ENCODE results near the gene TMEM14C.
"Not testable (repeated sequence)": the region's sequence is repeated elsewhere in the genome, so short reads cannot be mapped to it uniquely, and the experiment has no call there.

Gene TMEM14C

GRCh38 chr6:10721850-10722569 is 860 bp upstream of the TMEM14C start:
- DNase-seq: no peak

DNA sequence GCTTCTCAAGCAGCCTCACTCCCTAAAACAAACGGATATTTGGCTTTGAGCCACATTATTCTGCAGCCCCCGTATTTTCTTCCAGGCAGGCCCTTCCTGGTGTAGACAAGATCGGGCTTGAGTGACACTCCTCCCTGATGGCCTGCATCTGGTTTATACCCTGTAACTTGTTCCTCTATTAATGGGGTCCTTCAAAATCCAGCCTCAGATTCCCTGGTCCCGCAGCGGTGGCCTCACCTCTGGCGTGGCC is 375 bp upstream of the TMEM14C start:
- no peak for DNase-seq

- DNase-seq: peak; percentile 32
Observed at GRCh38 chr6:10723567-10723881, 654 bp downstream of the TMEM14C start.

DNA sequence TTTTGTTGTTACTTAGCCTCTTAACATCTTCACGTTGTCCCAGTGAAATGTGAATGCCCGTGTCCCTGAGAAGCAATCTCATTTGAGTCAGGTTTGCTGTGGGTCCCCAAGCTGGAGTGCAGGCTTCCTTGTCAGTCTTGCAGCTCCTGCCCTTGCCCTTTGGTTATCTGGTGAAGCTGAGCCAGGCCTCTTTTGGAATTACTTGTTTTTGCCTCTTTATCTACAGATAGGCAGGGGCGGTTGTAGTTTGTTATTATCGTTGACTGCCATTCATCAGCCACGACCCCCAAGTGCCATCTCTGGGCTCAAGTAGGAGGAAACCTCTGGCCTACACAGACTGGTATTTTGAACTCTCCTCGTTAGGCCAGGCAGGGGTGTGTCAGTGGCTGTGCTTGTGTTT is 2.2 kb downstream of the TMEM14C start:
- no peak for DNase-seq

DNA sequence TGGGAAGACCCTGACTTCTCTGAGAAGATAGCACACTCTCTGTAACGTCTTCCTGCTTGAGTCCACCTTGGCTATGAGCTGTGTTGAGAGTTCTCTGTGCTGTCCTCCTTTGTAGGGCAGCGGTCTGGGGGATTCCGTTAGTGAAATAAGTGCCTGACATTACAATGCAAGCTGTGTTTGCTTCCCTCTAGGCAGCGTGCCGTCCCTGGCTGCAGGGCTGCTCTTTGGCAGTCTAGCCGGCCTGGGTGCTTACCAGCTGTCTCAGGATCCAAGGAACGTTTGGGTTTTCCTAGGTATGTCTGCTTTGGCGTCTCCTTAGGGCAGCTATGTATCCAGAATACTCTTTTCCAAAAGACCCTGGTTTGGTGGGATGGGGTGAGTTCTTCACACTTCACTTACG is 2.8 kb downstream of the TMEM14C start:
- no peak for DNase-seq

DNA sequence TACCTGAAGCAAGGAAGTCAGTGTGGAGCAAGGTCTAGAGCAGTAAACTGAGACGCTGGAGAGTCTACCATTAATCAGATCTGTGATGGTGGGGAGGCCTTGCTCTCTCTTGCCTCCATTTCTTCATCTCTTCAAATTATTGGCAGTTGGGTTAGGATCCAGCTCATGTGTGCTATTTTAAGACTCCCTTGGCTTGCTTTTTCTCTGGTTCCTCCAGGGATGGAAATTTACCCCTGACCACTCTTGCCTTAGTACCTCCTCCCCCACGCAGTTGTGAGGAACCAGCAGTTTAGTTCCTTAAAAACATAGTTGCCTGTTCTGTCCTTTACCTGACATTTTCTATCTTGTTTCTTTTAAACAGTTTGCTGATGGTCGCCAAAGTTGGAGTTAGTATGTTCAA is 7.4 kb downstream of the TMEM14C start:
- no peak for DNase-seq

GRCh38 chr6:10733151-10733715 is 10.4 kb downstream of the TMEM14C start:
- no peak for DNase-seq

DNA sequence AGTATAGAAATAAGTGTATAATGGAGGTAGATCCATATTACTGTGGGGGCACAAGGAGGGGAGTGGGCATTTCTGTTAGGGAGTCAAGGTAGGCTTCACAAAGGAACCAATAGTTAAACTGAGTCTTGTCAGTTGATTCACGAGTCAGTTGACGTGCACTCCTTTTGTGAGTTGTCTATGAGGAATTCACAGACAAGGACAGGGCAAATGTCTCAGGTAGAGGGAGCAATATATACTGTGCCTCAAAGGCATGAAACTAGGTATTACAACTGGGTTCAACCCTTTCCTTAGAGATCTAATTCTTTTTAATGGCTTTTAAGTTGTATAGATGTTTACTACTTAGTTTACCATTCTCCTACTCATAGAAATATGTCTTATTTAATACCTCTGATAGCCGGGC is 11.0 kb downstream of the TMEM14C start:
- no peak for DNase-seq

DNA sequence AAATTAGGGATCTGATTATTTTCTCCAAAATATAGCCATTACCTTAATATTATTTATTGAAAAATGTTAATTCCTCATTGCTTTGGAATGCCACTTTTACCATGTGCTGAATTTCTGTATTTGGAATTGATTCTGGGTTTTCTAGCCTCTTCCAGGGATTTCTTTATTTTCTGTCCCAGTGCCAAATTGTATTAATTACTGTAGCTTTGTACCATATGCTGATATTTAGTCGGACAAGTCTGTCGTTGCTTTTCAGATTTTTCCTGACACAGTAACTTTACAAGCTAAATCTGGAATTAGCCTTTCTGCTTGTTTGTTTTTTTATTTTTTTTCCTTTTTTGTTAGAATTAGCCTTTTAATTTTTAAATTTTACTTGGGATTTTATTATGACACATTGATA is 13.9 kb downstream of the TMEM14C start:
- no peak for DNase-seq

DNA sequence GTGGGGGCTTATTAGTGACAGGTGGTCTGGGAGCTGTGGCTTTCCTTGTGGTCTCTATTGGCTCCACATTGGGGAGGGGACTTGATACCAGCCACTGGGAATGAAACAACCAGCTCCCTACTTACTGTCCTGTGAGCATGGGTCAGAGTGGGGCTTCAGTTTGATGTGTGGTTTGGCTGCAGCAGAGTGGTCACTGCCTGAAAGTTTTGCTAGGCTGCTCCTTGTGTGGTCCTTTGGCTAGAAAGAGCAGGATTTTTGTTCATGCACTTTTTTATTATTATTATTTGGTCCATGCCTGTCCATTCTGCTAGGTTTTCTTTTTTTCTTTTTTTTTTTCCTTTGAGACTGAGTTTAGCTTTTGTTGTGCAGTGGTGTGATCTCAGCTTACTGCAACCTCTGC is 17.2 kb downstream of the TMEM14C start:
- no peak for DNase-seq

DNA sequence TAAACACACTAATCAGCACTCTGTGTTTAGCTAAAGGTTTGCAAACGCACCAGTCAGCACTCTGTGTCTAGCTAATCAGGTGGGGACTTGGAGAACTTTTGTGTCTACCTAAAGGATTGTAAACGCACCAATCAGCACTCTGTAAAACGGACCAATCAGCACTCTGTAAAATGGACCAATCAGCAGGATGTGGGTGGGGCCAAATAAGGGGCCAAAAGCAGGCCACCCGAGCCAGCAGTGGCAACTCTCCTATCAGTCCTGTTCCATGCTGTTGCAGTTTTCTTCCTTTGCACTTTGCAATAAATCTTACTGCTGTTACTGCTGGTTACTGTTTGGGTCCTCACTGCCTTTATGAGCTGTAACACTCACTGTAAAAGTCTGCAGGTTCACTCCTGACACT is 18.8 kb downstream of the TMEM14C start:
- not testable (repeated sequence) for DNase-seq

- DNase-seq: no peak
Observed at GRCh38 chr6:10742251-10742650, 19.4 kb downstream of the TMEM14C start.

GRCh38 chr6:10743515-10743914 is 20.6 kb downstream of the TMEM14C start:
- DNase-seq: no peak

GRCh38 chr6:10745116-10745515 is 22.2 kb downstream of the TMEM14C start:
- DNase-seq: no peak

DNA sequence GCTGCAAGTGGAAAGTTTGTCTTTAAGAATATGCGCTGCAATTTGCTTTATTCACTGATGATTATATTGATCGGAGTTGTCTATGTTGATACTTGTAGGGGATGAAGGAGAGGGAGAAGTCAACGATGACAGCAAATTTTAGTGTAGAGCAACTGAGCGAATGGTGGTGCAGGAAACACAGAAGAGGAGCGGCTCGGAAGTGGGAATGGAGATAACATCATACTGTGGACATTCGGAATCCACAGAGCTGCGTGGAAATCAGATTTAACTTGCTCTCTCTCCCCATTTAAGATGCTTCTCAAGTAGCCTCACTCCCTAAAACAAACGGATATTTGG is 24.0 kb downstream of the TMEM14C start:
- no peak for DNase-seq

GRCh38 chr6:10747251-10747972 is 24.5 kb downstream of the TMEM14C start, which contains the start of gene TMEM14B:
Gene TMEM14B (plus strand): TSS chr6:10747805. CDS start chr6:10749246, 1,441 bp downstream.
- DNase-seq: peak; percentile 99

GRCh38 chr6:10749734-10750133 is 26.9 kb downstream of the TMEM14C start:
- DNase-seq: no peak

DNA sequence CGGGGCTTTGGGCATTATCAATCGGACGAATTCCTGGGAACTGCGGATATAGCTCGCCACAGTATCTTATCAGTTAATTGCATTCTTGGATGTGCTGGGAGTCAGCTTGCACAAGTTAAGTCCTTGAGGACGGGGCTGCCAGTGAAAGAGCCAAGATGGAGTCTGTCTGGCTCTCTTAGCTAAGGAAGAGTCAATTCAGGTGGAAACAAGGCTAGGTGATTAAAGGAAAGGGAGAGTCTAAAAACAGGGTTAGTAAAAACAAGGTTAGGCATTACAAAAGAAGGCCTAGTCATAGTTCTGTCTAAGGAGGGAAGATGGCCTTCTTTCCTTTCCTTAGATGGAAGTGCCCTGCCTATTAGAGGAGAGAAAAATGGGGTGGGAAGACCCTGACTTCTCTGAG is 27.7 kb downstream of the TMEM14C start:
- DNase-seq: not testable (repeated sequence)

DNA sequence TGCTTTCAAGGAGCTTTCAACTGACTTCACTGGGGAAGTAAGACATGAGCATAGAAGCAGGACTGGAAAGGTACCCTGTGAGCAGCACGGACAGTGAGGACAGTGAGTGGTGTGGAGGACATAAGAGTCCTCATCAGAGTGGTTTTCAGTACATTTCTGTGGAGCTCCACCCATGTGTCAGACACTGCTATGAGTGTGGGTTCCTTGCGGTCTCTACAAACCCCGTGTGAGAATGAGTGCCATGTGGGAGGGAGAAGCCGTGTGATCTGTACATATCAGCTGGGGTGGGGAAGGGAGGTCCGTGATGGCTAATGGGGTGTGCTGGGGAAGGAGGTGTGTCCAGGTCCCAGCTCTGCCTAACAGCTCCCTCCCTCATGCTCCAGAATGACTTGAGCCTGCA is 28.9 kb downstream of the TMEM14C start:
- not testable (repeated sequence) for DNase-seq

GRCh38 chr6:10756085-10756484 is 33.2 kb downstream of the TMEM14C start:
- DNase-seq: no peak

DNA sequence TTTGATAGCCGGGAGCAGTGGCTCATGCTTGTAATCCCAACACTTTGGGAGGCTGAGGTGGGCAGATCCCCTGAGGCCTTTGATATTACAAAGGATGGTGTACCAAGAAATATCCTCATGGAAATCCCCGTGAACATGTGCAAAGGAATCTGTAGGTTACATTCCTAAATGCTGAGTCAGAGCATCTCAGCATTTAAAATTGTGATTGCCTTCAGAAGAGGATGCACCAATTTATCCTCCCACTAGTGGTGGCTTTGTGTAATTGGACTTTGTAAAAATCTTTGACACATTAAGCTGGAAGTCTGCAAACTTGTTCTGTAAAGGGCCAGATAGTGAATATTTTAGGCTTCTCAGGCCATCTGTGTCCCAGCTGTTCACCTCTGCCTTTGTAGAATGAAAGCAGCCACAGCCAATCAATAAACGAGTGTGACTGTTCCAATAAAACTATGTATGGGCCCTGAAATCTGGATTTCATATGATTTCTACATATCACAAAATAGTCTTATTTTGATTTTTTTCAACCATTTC is 36.5 kb downstream of the TMEM14C start:
- no peak for DNase-seq

DNA sequence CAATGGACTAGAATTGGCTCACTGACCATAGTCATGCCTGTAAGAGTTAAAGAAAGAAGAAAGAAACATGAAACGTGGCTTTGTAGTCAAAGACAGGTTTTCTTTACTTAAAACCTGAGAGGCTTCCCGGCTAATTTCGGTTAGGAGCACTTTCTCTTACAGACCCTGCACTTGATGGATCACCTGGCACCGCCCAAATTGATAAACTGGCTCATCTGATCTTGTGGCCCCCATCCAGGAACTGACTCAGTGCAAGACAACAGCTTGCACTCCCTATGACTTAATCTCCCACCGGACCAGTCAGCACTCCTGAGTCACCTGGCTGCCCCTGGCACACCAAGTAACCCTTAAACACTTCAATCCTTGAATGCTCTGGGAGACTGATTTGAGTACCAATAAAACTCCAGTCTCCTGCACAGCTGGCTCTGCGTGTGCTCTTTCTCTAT is 37.0 kb downstream of the TMEM14C start:
- no peak for DNase-seq

- no peak for DNase-seq
Observed at GRCh38 chr6:10763006-10763405, 40.1 kb downstream of the TMEM14C start.

DNA sequence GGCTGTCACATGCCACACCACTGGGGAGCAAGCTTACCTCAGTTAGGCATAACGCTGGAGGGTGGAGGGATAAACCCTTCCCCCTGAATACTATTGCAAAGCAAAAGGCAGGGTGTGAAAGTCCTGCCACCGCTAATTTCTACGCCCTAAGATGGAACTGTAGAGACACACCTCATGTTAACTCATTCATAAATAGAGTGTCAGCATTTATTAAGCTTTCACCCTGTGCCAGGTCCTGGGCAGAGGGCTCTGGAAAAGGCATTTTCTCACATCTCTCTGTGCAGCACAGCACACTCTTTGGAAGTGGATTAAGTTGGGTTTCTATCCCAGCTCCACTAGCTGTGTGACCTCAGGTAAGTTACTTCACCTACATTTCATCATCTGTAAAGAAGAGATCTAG is 46.5 kb downstream of the TMEM14C start:
- DNase-seq: no peak

Measured in right hindlimb (tissue), 1 donor.